IMR-90 (cell line): Measurements from ENCODE around the gene GJB4. TPM values are rescaled to one million over a fixed set of nuclear protein-coding genes. Genes with fewer than 3 reads are reported as not detected.

ENCODE experiments used
- ATAC-seq: fragments of 200-7000 bp; cut with Tn5 transposase; 2 replicates; pipeline ENCODE4 v1.9.1; 2020; ENCODE audit warnings: low read depth, mild to moderate bottlenecking, moderate library complexity
- BruUV-seq: library from RNA; stranded (reverse); fragments of 400-500 nt; replicated peaks from 2 replicates; lab custom pipeline; 2021; lab: Mats Ljungman, UMichigan
- CTCF ChIA-PET: fragments of 300-600 bp; formaldehyde crosslinking; extraction: SDS; loops from one replicate; lab custom pipeline; 2021; ENCODE audit warnings: antibody characterized with exemption; lab: Yijun Ruan, JAX
- POLR2A ChIA-PET: fragments of 300-600 bp; sonication (Branson Sonifier 250); formaldehyde crosslinking; loops from one replicate; lab custom pipeline; 2022; ENCODE audit warnings: antibody characterized with exemption; ENCODE audit not compliant: unreplicated experiment; lab: Charles Lee
- DNase-seq: peaks from one replicate; pipeline ENCODE4 v3.0.0; 2013
- H2AFZ ChIP-seq: replicated peaks from 2 replicates; pipeline ENCODE3; 2013; ENCODE audit warnings: low read length, mild to moderate bottlenecking; ENCODE audit not compliant: poor library complexity
- H2AK5ac ChIP-seq: 2 replicates; pipeline ENCODE4 v1.6.1; 2013; ENCODE audit warnings: low read depth, low read length, inconsistent platforms
- H2AK9ac ChIP-seq: replicated peaks from 2 replicates; pipeline ENCODE3; 2013; ENCODE audit warnings: mild to moderate bottlenecking, low read depth, low read length, moderate library complexity; ENCODE audit not compliant: poor library complexity
- H2BK120ac ChIP-seq: 2 replicates; pipeline ENCODE4 v1.6.1; 2013; ENCODE audit warnings: low read depth, low read length, inconsistent platforms
- H2BK15ac ChIP-seq: 3 replicates; pipeline ENCODE4 v1.6.1; 2013; ENCODE audit warnings: low read depth, low read length, inconsistent platforms
- H2BK20ac ChIP-seq: 2 replicates; pipeline ENCODE4 v1.6.1; 2013; ENCODE audit warnings: low read depth, mild to moderate bottlenecking, inconsistent platforms, low read length, moderate library complexity
- H2BK5ac ChIP-seq: 2 replicates; pipeline ENCODE4 v1.6.1; 2013; ENCODE audit warnings: mild to moderate bottlenecking, low read depth, low read length, inconsistent platforms; ENCODE audit not compliant: poor library complexity, severe bottlenecking
- H3K14ac ChIP-seq: replicated peaks from 2 replicates; pipeline ENCODE4 v1.6.1; 2013; ENCODE audit warnings: low read depth, low read length, inconsistent platforms
- H3K18ac ChIP-seq: 2 replicates; pipeline ENCODE4 v1.6.1; 2013; ENCODE audit warnings: low read depth, low read length, control low read depth
- H3K23ac ChIP-seq: 2 replicates; pipeline ENCODE4 v1.6.1; 2013; ENCODE audit warnings: low read depth, low read length, inconsistent platforms
- H3K27ac ChIP-seq: 2 replicates; pipeline ENCODE4 v1.5.1; 2013; ENCODE audit warnings: mild to moderate bottlenecking, control low read depth, low read length; ENCODE audit not compliant: insufficient read depth
- H3K27me3 ChIP-seq: 2 replicates; pipeline ENCODE4 v1.6.1; 2013; ENCODE audit warnings: low read length; ENCODE audit not compliant: control insufficient read depth, insufficient read depth
- H3K36me3 ChIP-seq: 2 replicates; pipeline ENCODE4 v1.6.1; 2013; ENCODE audit warnings: low read length, mixed read lengths; ENCODE audit not compliant: control insufficient read depth, insufficient read depth
- H3K4ac ChIP-seq: 2 replicates; pipeline ENCODE4 v1.6.1; 2013; ENCODE audit warnings: low read depth, low read length, inconsistent platforms
- H3K4me1 ChIP-seq: 2 replicates; pipeline ENCODE4 v1.6.1; 2013; ENCODE audit warnings: low read length, mixed read lengths; ENCODE audit not compliant: control insufficient read depth, insufficient read depth
- H3K4me2 ChIP-seq: 2 replicates; pipeline ENCODE4 v1.6.1; 2013; ENCODE audit warnings: low read depth, mild to moderate bottlenecking, control low read depth, low read length, moderate library complexity
- H3K4me3 ChIP-seq: 2 replicates; pipeline ENCODE4 v1.5.1; 2013; ENCODE audit warnings: low read depth, mild to moderate bottlenecking, control low read depth, low read length, moderate library complexity; ENCODE audit not compliant: insufficient read depth
- H3K56ac ChIP-seq: 2 replicates; pipeline ENCODE4 v1.6.1; 2013; ENCODE audit warnings: low read length, inconsistent platforms; ENCODE audit not compliant: insufficient read depth; ENCODE audit errors: extremely low read depth
- H3K79me1 ChIP-seq, 2 experiments: 2 replicates each; pipeline ENCODE4 v1.6.1; 2013; ENCODE audit warnings: low read length in 2 of 2, inconsistent platforms in 1 of 2, low read depth in 1 of 2
- H3K9ac ChIP-seq: 2 replicates; pipeline ENCODE4 v1.6.1; 2013; ENCODE audit warnings: low read depth, low read length, control low read depth
- H3K9me1 ChIP-seq: 2 replicates; pipeline ENCODE4 v1.6.1; 2013; ENCODE audit warnings: low read length, inconsistent platforms; ENCODE audit not compliant: insufficient read depth
- H3K9me3 ChIP-seq: 2 replicates; pipeline ENCODE4 v1.6.1; 2013; ENCODE audit warnings: low read length; ENCODE audit not compliant: control insufficient read depth, insufficient read depth
- H4K20me1 ChIP-seq: 2 replicates; pipeline ENCODE4 v1.6.1; 2013; ENCODE audit warnings: low read length, inconsistent platforms; ENCODE audit not compliant: insufficient read depth
- H4K5ac ChIP-seq: 2 replicates; pipeline ENCODE4 v1.6.1; 2013; ENCODE audit warnings: mild to moderate bottlenecking, low read depth, low read length, control low read depth
- H4K8ac ChIP-seq, 2 experiments: 2 replicates each; pipeline ENCODE4 v1.6.1; 2013; ENCODE audit warnings: low read depth in 2 of 2, low read length in 2 of 2, control low read depth in 1 of 2, inconsistent platforms in 1 of 2
- H4K91ac ChIP-seq: 2 replicates; pipeline ENCODE4 v1.6.1; 2013; ENCODE audit warnings: low read depth, low read length, inconsistent platforms; ENCODE audit not compliant: insufficient read depth
- BHLHE40 ChIP-seq: fragments of 150-350 bp; IDR thresholded peaks from 2 replicates; pipeline ENCODE4 v1.6.1; 2016; ENCODE audit warnings: mild to moderate bottlenecking, low read depth, low read length
- CEBPB ChIP-seq: IDR thresholded peaks from 2 replicates; pipeline ENCODE4 v1.6.1; 2012; ENCODE audit warnings: low read depth, low read length, improper control_type of control experiment
- CHD1 ChIP-seq: IDR thresholded peaks from 2 replicates; pipeline ENCODE4 v1.6.1; 2012; ENCODE audit warnings: low read depth, low read length, improper control_type of control experiment
- CTCF ChIP-seq: conservative IDR thresholded peaks from 2 replicates; pipeline ENCODE4 v1.5.1; 2012; ENCODE audit warnings: mild to moderate bottlenecking, low read depth, low read length, improper control_type of control experiment
- FOS ChIP-seq: fragments of 150-350 bp; IDR thresholded peaks from 2 replicates; pipeline ENCODE4 v1.6.1; 2016; ENCODE audit warnings: low read depth, low read length
- MAFK ChIP-seq: IDR thresholded peaks from 2 replicates; pipeline ENCODE4 v1.6.1; 2012; ENCODE audit warnings: low read depth, low read length, improper control_type of control experiment
- MAZ ChIP-seq: IDR thresholded peaks from 2 replicates; pipeline ENCODE4 v1.6.1; 2012; ENCODE audit warnings: low read depth, mild to moderate bottlenecking, low read length, improper control_type of control experiment, moderate library complexity, borderline replicate concordance
- MXI1 ChIP-seq: IDR thresholded peaks from 2 replicates; pipeline ENCODE4 v1.6.1; 2012; ENCODE audit warnings: low read depth, mild to moderate bottlenecking, low read length, moderate library complexity, borderline replicate concordance
- NFE2L2 ChIP-seq: fragments of 150-350 bp; IDR thresholded peaks from 2 replicates; pipeline ENCODE4 v1.6.1; 2016; ENCODE audit warnings: low read depth, mild to moderate bottlenecking, low read length
- POLR2A ChIP-seq: IDR thresholded peaks from 2 replicates; pipeline ENCODE4 v1.6.1; 2012; ENCODE audit warnings: mild to moderate bottlenecking, low read depth, low read length
- RAD21 ChIP-seq: IDR thresholded peaks from 2 replicates; pipeline ENCODE4 v1.6.1; 2012; ENCODE audit warnings: low read length, improper control_type of control experiment
- RCOR1 ChIP-seq: IDR thresholded peaks from 2 replicates; pipeline ENCODE4 v1.6.1; 2012; ENCODE audit warnings: mild to moderate bottlenecking, low read length, improper control_type of control experiment; ENCODE audit not compliant: insufficient replicate concordance
- RFX5 ChIP-seq: IDR thresholded peaks from 2 replicates; pipeline ENCODE4 v1.8.0; 2012; ENCODE audit warnings: low read depth, mild to moderate bottlenecking, low read length, moderate library complexity
- SMC3 ChIP-seq: fragments of 150-350 bp; IDR thresholded peaks from 2 replicates; pipeline ENCODE4 v1.6.1; 2016; ENCODE audit warnings: low read depth, mild to moderate bottlenecking, antibody characterized with exemption, low read length, moderate library complexity
- USF2 ChIP-seq: fragments of 150-350 bp; IDR thresholded peaks from 2 replicates; pipeline ENCODE4 v1.6.1; 2017; ENCODE audit warnings: mild to moderate bottlenecking, antibody characterized with exemption, low read length, low read depth
- WGBS, 2 experiments: methylation state at CpG; one replicate each; pipeline versions ENCODE4 v1.1.5 to v1.1.7; 2013; ENCODE audit warnings: missing lambda C conversion rate in 2 of 2; ENCODE audit not compliant: insufficient read length in 1 of 2; ENCODE audit errors: extremely low coverage in 2 of 2; 5-methylcytosine and 5-hydroxymethylcytosine counted together
- dilution Hi-C: fragments of 300-500 bp; cut with HindIII; formaldehyde crosslinking; loops from one replicate; pipeline ENCODE4 v1.14.3; 2018; ENCODE audit warnings: low sequenced_read_pairs; ENCODE audit not compliant: unreplicated experiment
- in situ Hi-C: fragments of 300-500 bp; cut with MboI; formaldehyde crosslinking; loops from 3 replicates; pipeline ENCODE4 v1.14.3; 2019; ENCODE audit warnings: low sequenced_read_pairs, inconsistent platforms, mixed read lengths
- intact Hi-C: fragments of 100-400 bp; cut with micrococcal nuclease; formaldehyde crosslinking; loops from 2 replicates; pipeline ENCODE4 v1.10.0; 2022
- polyA plus RNA-seq, 3 experiments: library from polyadenylated mRNA; depleted of rRNA; stranded (reverse); fragments of >200 nt; gene quantifications; 2 replicates each; pipeline ENCODE4 v1.2.3, GENCODE V29; 2012; ENCODE audit warnings: low replicate concordance in 1 of 3
- total RNA-seq: library from RNA; depleted of rRNA; stranded (reverse); fragments of >200 nt; gene quantifications from 2 replicates; pipeline ENCODE4 v1.2.3, GENCODE V29; 2012
- TF ChIP-seq, protein P1 (sequence below): fragments of 150-350 bp; IDR thresholded peaks from 2 replicates; pipeline ENCODE4 v1.6.1; 2016; ENCODE audit warnings: low read depth, mild to moderate bottlenecking, low read length, moderate library complexity, borderline replicate concordance

GJB4 gene
- total and polyA plus RNA-seq, 2 of the 4 experiments (the other 2 are of a cell fraction), result not detected

DNA sequence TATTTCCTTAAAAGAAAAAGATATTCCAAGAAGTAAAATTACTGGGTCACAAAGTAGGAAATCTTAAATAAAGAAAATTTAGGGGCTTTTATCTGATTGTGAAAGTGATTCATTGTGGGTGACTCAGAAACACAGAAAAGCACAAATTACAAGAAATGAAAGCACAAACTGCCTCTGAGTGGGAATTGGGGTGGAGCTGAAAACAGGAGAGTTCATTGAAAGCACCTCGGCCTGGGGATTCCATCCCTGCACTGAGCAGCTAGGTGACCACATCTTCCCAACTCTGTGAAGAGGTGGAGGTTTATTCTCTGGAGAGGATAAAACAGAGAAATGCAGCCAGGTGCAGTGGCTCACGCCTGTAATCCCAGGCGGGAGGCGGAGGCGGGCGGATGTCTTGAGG is 40.7 kb downstream of the GJB4 start:
- Histone ChIP-seq H3K14ac (no peak overlapping the region), H3K56ac (no peak overlapping the region), H3K27ac (no peak overlapping the region), H2BK5ac (no peak overlapping the region), H2BK120ac (no peak overlapping the region), H3K18ac (no peak overlapping the region), H4K8ac (no peak overlapping the region), H3K79me1 (no peaks in the 10 kb centered on the region), H3K4ac (no peak overlapping the region), H3K4me1 (no peaks in the 10 kb centered on the region), H2AK9ac (no peak overlapping the region), H2BK15ac (no peak overlapping the region), H3K36me3 (no peaks in the 10 kb centered on the region), H2AK5ac (no peak overlapping the region), H3K9me3 (no peaks in the 10 kb centered on the region), H3K4me2 (no peak overlapping the region), H4K91ac (no peak overlapping the region), H3K4me3 (no peak overlapping the region), H3K27me3 (no peaks in the 10 kb centered on the region), H4K20me1 (no peaks in the 10 kb centered on the region), H3K9ac (no peak overlapping the region), H3K9me1 (no peaks in the 10 kb centered on the region), H2AFZ (no peak overlapping the region), H3K23ac (no peak overlapping the region), H2BK20ac (no peak overlapping the region), H4K5ac (no peak overlapping the region)
- dilution Hi-C loops, result no loop called here
- ChIA-PET POLR2A (no interaction called here), CTCF (interaction anchor here (0.9 to 1.2 kb wide), 2 partner anchors 37 to 58 kb away, joined by 3 to 5 read pairs; no protein-coding TSS in a partner anchor)
- peak; percentile 42 for ATAC-seq
- TF ChIP-seq MAZ, result no peak
- TF ChIP-seq BHLHE40, result no peak
- TF ChIP-seq CTCF, result no peak
- no peak for TF ChIP-seq RCOR1
- TF ChIP-seq FOS, result no peak
- TF ChIP-seq USF2, result no peak
- no peak for TF ChIP-seq CEBPB
- TF ChIP-seq NFE2L2, result no peak
- TF ChIP-seq, protein P1, sequence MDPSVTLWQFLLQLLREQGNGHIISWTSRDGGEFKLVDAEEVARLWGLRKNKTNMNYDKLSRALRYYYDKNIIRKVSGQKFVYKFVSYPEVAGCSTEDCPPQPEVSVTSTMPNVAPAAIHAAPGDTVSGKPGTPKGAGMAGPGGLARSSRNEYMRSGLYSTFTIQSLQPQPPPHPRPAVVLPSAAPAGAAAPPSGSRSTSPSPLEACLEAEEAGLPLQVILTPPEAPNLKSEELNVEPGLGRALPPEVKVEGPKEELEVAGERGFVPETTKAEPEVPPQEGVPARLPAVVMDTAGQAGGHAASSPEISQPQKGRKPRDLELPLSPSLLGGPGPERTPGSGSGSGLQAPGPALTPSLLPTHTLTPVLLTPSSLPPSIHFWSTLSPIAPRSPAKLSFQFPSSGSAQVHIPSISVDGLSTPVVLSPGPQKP, result no peak
- no peak for TF ChIP-seq RAD21
- no peak for TF ChIP-seq MAFK
- TF ChIP-seq POLR2A, result no peak
- no peak for TF ChIP-seq CHD1
- TF ChIP-seq SMC3, result no peak
- TF ChIP-seq MXI1, result no peak
- TF ChIP-seq RFX5, result no peak
- WGBS, 2 experiments, result no CpG with 5 or more reads among the region's 6 CpGs
- peak; percentile 14 for DNase-seq
- in situ Hi-C loops, result no loop called here
- BruUV-seq, result no TSS peak
- intact Hi-C loops, result no loop called here
